ENCODE results near the gene ZCRB1.
"Not testable (repeated sequence)": the region's sequence is repeated elsewhere in the genome, so short reads cannot be mapped to it uniquely, and the experiment has no call there.

Gene ZCRB1, protein sequence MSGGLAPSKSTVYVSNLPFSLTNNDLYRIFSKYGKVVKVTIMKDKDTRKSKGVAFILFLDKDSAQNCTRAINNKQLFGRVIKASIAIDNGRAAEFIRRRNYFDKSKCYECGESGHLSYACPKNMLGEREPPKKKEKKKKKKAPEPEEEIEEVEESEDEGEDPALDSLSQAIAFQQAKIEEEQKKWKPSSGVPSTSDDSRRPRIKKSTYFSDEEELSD

GRCh38 chr12:42325653-42326474 is at the start of gene ZCRB1, which contains the start of gene PPHLN1:
TSS of gene ZCRB1 (minus strand) at chr12:42326094. CDS start at chr12:42324102, 1,992 bp downstream.
TSS of gene PPHLN1 (plus strand) at chr12:42326167. CDS start at chr12:42335903, 9,736 bp downstream.
- DNase-seq (ENCODE audit: low read depth in 2 of 2), result peak; percentile 58 to 69

DNA sequence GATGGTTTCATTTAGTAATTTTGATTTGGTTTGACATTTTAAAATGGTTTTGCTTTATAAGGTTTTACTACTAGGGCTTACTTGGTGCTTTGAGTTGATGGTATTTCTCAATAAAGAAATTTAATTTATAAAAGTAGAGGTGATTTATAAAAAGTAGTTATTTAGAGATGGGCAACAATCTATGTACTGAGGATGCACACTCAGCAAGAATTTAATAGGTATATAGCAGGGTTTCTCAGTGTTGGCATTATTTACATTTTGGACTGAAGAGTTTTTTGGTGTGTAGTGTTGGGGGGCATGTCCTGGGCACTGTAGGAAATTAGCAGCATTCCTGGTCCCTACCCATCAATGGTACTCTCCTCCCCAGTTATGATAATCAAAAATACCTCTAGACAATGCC is 47.8 kb upstream of the ZCRB1 start:
- DNase-seq (ENCODE audit: low read depth in 2 of 2), result no peak

- no peak for DNase-seq (ENCODE audit: low read depth in 2 of 2)
These were observed 46.4 kb upstream of the ZCRB1 start for GRCh38 chr12:42372154-42372791.

DNA sequence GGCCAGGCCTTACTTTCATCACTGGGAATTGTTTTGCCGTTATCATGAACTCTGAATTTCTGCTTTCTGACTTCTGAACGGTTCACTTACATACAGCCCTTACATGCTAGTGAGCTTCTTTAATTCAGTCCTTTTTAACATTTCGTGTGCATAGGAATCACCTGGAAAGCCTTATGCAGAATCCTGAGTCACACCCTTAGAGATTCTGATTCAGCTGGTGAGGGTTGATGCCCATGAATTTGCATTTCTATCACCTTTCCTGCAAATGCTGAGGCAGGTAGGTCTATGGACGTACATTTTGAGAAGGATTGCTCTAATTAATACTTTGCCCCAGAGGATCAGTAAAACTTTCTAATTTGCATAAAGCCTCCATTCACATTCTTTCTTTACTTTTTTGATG is 44.1 kb upstream of the ZCRB1 start:
- DNase-seq (ENCODE audit: low read depth in 2 of 2), result no peak

DNA sequence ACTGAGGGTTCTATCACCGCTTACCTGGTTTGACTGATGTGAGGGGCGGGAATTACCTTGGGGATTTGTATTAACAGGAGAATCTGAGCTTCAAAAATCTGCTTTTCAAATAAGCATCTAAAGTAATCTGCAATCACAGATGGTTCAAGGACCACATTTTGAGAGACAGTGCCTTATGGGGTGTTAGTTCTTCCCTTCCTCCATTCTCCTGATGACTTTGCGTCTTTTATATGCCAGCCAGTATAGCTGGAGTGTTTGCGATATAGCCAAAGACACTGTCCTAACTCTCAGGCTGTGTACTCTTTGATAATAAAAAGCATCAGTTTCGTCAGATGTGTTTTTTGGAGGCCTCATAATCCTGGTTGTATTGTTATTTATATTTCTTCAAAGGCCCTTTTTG is 39.6 kb upstream of the ZCRB1 start:
- DNase-seq (ENCODE audit: low read depth in 2 of 2), result no peak

- DNase-seq (ENCODE audit: low read depth in 2 of 2), result no peak
These were observed 38.8 kb upstream of the ZCRB1 start for GRCh38 chr12:42364692-42365091.

GRCh38 chr12:42362647-42363260 is 36.9 kb upstream of the ZCRB1 start:
- DNase-seq (ENCODE audit: low read depth in 2 of 2), result no peak

GRCh38 chr12:42361909-42362646 is 36.2 kb upstream of the ZCRB1 start:
- DNase-seq (ENCODE audit: low read depth in 2 of 2), result no peak

GRCh38 chr12:42360747-42361403 is 35.0 kb upstream of the ZCRB1 start:
- DNase-seq (ENCODE audit: low read depth in 2 of 2), result no peak

DNA sequence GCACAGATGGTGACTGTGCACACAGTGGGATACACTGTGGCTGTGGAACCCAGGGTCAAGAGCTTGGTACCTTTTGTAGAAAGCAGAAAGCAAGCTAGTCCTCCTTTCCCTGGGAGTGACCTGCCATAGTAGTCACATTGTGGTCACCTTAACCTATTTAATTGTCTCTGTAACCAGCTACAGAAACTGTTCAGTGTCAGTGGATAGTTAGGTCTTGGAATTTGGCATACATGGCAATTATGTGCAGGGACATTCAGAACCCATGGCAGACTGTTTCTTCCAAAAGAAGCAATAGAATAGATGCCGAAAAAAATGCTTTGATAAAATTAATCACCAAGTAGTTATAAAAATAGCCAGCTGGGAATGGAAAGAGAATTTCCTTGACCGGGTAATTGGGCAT is 30.4 kb upstream of the ZCRB1 start:
- no peak for DNase-seq (ENCODE audit: low read depth in 2 of 2)

- not testable (repeated sequence) for DNase-seq (ENCODE audit: low read depth in 2 of 2)
These were observed 24.1 kb upstream of the ZCRB1 start for GRCh38 chr12:42350021-42350407.

DNA sequence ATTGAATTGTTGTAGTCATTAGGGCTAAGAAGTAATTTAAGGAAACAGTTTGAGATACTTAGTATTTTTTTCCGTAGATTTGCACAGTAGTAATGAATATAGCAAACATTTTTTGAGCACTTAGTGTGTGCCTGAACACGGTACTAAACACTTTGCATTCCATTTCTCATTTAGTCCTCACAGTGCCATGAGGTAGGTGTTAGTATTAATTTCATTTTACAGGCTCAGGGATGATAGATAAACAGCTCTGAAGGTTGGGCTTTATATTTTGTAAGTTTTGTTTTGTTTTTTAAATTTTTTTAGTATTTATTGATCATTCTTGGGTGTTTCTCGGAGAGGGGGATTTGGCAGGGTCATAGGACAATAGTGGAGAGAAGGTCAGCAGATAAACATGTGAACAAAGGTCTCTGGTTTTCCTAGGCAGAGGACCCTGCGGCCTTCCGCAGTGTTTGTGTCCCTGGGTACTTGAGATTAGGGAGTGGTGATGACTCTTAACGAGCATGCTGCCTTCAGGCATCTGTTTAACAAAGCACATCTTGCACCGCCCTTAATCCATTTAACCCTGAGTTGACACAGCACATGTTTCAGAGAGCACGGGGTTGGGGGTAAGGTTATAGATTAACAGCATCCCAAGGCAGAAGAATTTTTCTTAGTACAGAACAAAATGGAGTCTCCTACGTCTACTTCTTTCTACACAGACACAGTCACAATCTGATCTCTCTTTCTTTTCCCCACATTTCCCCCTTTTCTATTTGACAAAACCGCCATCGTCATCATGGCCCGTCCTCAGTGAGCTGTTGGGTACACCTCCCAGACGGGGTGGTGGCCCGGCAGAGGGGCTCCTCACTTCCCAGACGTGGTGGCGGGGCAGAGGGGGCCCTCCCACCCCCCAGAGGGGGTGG is 23.5 kb upstream of the ZCRB1 start:
- not testable (repeated sequence) for DNase-seq (ENCODE audit: low read depth in 2 of 2)

- no peak for DNase-seq (ENCODE audit: low read depth in 2 of 2)
These were observed 20.6 kb upstream of the ZCRB1 start for GRCh38 chr12:42346403-42347002.

DNA sequence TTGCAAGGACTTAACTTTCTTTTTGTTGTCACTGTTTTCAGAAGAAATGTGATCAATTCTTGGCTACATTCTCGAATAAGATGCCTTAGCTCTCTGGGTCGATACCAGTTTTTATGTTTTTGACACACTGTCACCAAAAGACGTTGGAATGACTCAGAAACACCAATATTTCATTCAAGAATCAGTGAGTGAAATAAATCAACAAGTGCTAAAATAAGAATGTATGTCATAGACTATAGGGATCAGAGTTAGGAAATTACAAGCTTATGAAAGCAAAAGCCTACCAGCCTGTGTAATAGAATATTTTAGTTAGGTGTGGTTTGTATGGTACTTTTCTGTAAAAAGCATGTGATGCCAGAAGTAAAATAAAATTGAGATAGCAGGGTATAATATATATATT is 17.8 kb upstream of the ZCRB1 start:
- DNase-seq (ENCODE audit: low read depth in 2 of 2), result no peak

GRCh38 chr12:42342028-42342427 is 16.1 kb upstream of the ZCRB1 start:
- DNase-seq (ENCODE audit: low read depth in 2 of 2), result no peak

DNA sequence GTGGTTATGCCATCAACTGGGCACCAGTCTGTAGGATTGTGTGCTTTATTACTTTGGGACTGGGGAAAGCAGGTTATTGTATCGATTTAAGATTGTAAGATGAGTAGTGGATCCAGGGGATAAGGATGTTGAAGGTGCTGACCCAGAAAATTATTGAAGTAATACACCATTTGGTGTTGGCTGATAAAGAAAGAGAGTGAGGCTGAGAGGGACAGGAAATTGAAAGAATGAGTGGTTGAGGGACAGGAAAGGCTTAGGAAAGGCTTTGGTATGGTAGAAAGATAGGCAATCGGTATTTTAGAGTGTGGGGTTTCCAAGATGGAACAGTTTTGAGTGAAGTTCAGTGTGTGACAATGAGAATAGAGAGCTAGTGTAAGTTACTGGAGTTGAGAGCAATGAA is 12.4 kb upstream of the ZCRB1 start:
- DNase-seq (ENCODE audit: low read depth in 2 of 2), result no peak

GRCh38 chr12:42336286-42336685 is 10.4 kb upstream of the ZCRB1 start:
- no peak for DNase-seq (ENCODE audit: low read depth in 2 of 2)

DNA sequence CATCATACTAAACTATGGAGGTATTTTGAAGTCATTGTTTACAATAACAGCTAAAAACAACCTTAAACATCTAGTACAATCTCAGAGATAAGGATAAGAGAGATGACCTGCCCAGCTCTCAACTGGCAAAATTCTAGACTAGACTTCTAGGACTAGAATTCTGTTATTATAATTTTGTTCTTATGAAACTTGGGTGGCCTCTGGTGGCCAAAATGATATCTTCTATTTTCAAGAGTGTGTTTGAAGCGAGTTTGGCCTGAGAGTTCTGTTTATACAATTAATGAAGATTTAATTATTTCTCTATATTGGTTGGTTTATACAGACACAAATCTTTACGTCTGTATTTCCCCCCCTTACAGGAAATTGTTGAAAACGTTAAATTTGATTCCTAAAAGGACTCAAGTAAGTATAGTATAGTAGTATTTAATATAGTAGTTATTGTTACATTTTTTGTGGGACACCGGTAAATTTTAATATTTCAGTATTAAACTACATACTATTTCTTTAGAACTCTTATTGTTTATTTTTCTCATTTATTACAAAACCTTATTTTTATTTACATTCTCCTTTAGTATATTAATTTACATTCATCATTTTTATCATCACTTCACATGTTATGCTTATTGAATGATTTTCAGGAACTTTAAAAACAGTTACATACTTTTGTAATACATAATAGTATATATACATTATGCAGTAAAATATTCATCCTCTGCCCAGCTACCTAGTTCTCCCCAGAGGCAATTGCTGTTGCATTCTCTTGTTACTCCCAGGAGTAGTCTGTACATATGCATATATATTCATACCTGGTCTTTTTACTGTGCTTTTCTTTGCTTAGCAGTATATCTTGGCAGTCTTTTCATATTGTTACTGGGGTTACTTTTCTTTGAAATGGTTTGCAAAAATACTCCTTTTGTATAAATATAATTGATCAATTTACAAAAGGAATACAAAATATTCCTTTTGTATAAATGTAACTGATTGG is 6.7 kb upstream of the ZCRB1 start:
- no peak for DNase-seq (ENCODE audit: low read depth in 2 of 2)

All from stimulated activated CD4-positive, alpha-beta T cell treated with anti-CD3 and anti-CD28 coated beads, Interleukin-15, amount 100 ng/mL, for 48 hours (primary cell).